HG03354 (cell line): ENCODE results near the gene TMC6.
"Not testable (repeated sequence)": the region's sequence is repeated elsewhere in the genome, so short reads cannot be mapped to it uniquely, and the experiment has no call there.

Experiments used
- ATAC-seq: cut with Tn5 transposase; IDR thresholded peaks from one replicate; pipeline ENCODE4 v1.9.1; 2021; ENCODE audit warnings: mild to moderate bottlenecking; ENCODE audit not compliant: unreplicated experiment, poor library complexity, severe bottlenecking

TMC6 gene

GRCh38 chr17:78163881-78164747 is 35.6 kb upstream of the TMC6 start:
- no peak for ATAC-seq

GRCh38 chr17:78159575-78160158 is 31.1 kb upstream of the TMC6 start:
- ATAC-seq = no peak

- peak; percentile 76 for ATAC-seq
These were observed 26.6 kb upstream of the TMC6 start for GRCh38 chr17:78154903-78155811.

- no peak for ATAC-seq
These were observed 23.0 kb upstream of the TMC6 start for GRCh38 chr17:78151514-78152008.

- no peak for ATAC-seq
These were observed 19.9 kb upstream of the TMC6 start for GRCh38 chr17:78148286-78149016.

GRCh38 chr17:78147315-78147998 is 18.9 kb upstream of the TMC6 start:
- ATAC-seq = peak; percentile 46

- ATAC-seq = no peak
These were observed 18.3 kb upstream of the TMC6 start for GRCh38 chr17:78146881-78147280.

- ATAC-seq = no peak
These were observed 17.9 kb upstream of the TMC6 start for GRCh38 chr17:78146471-78146869.

- ATAC-seq = no peak
These were observed 16.4 kb upstream of the TMC6 start for GRCh38 chr17:78144736-78145641.

- no peak for ATAC-seq
These were observed 15.7 kb upstream of the TMC6 start for GRCh38 chr17:78144147-78144719.

GRCh38 chr17:78143214-78144146 is 14.9 kb upstream of the TMC6 start:
- ATAC-seq = no peak

GRCh38 chr17:78142119-78142861 is 13.7 kb upstream of the TMC6 start:
- ATAC-seq = no peak

GRCh38 chr17:78141437-78142118 is 13.0 kb upstream of the TMC6 start:
- no peak for ATAC-seq

- peak; percentile 84 for ATAC-seq
These were observed 11.9 kb upstream of the TMC6 start for GRCh38 chr17:78140169-78141051.

GRCh38 chr17:78139861-78140168 is 11.3 kb upstream of the TMC6 start:
- ATAC-seq = not testable (repeated sequence)
